ENCODE data around the gene SLC7A1.

DNA sequence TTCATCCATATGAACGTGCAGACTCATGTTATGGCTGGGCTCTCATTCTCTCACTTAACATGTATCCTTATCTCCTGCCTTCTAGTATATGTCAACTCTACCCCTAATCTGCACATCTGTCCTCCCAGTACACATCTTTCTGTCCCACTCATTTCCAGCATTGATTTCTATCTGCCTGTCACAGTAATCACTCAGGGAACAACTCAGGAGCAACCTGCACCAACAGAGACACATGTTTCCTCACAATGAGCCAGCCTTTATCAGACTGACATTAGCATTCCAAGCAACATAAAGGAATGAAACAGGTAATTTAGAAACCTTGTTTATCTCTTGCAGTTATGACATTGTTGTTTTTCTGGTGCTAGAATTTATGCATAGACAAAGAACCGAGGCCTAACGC is 17.6 kb upstream of the SLC7A1 start:
- no peak for TF ChIP-seq FOXK2 (IDR thresholded peaks at IDR 0.05)
- no peak for TF ChIP-seq FOXM1 (IDR thresholded peaks at IDR 0.05; ENCODE audit: borderline replicate concordance)
- TF ChIP-seq SUZ12 (IDR thresholded peaks at IDR 0.05) = no peak
- no peak for TF ChIP-seq SP1 (IDR thresholded peaks at IDR 0.05)
- TF ChIP-seq, protein P1, sequence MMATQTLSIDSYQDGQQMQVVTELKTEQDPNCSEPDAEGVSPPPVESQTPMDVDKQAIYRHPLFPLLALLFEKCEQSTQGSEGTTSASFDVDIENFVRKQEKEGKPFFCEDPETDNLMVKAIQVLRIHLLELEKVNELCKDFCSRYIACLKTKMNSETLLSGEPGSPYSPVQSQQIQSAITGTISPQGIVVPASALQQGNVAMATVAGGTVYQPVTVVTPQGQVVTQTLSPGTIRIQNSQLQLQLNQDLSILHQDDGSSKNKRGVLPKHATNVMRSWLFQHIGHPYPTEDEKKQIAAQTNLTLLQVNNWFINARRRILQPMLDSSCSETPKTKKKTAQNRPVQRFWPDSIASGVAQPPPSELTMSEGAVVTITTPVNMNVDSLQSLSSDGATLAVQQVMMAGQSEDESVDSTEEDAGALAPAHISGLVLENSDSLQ (IDR thresholded peaks at IDR 0.05) = no peak
- no peak for TF ChIP-seq ARNT (IDR thresholded peaks at IDR 0.05)
